Calu3 (cell line): ENCODE results near the gene PSPN. TPM values are rescaled to one million over a fixed set of nuclear protein-coding genes. Genes with fewer than 3 reads are reported as not detected.

Source experiments
- BruUV-seq: library from RNA; stranded (reverse); fragments of 400-500 nt; replicated peaks from 2 replicates; lab custom pipeline; 2021; lab: Mats Ljungman, UMichigan
- CTCF ChIA-PET: fragments of 300-600 bp; sonication (Branson Sonifier 250); formaldehyde crosslinking; loops from one replicate; lab custom pipeline; 2022; ENCODE audit warnings: antibody characterized with exemption; lab: Charles Lee
- DNase-seq: peaks from one replicate; pipeline ENCODE4 v3.0.0; 2022
- H3K27ac Mint-ChIP-seq: one replicate; pipeline ENCODE4 v1.8.0; 2022; ENCODE audit warnings: mixed read lengths; ENCODE audit not compliant: unreplicated experiment
- H3K27me3 Mint-ChIP-seq: one replicate; pipeline ENCODE4 v1.8.0; 2022; ENCODE audit warnings: mixed read lengths; ENCODE audit not compliant: unreplicated experiment
- H3K36me3 Mint-ChIP-seq: one replicate; pipeline ENCODE4 v1.8.0; 2022; ENCODE audit warnings: mild to moderate bottlenecking, moderate library complexity, mixed read lengths; ENCODE audit not compliant: insufficient read depth, unreplicated experiment
- H3K4me1 Mint-ChIP-seq: one replicate; pipeline ENCODE4 v1.8.0; 2022; ENCODE audit warnings: mild to moderate bottlenecking, low read depth, mixed read lengths; ENCODE audit not compliant: unreplicated experiment
- H3K4me3 Mint-ChIP-seq: one replicate; pipeline ENCODE4 v1.8.0; 2022; ENCODE audit warnings: mild to moderate bottlenecking, low read depth, moderate library complexity, mixed read lengths; ENCODE audit not compliant: unreplicated experiment
- H3K9me3 Mint-ChIP-seq: one replicate; pipeline ENCODE4 v1.8.0; 2022; ENCODE audit warnings: low read depth, mixed read lengths; ENCODE audit not compliant: unreplicated experiment
- CTCF ChIP-seq: fragments of 200-600 bp; IDR thresholded peaks from one replicate; pipeline ENCODE4 v1.8.0; 2022; ENCODE audit warnings: antibody characterized with exemption; ENCODE audit not compliant: unreplicated experiment
- intact Hi-C: fragments of 100-400 bp; cut with micrococcal nuclease; formaldehyde crosslinking; loops from one replicate; pipeline ENCODE4 v1.10.0; 2022; ENCODE audit not compliant: unreplicated experiment
- total RNA-seq: library from RNA; stranded (reverse); gene quantifications from 2 replicates; pipeline ENCODE4 v1.2.3, GENCODE V29; 2022

Gene PSPN
- total RNA-seq, 1 experiment from 2014 or later = 1.7 TPM

GRCh38 chr19:6373096-6373812 lies 2.5 kb downstream of the PSPN start:
- Mint-ChIP-seq H3K9me3 (no peaks in the 10 kb centered on the region), H3K27ac (peak overlapping the region; percentile 94), H3K36me3 (peaks cover 30% of the 10 kb centered on the region), H3K4me1 (no peaks in the 10 kb centered on the region), H3K4me3 (peak overlapping the region; percentile 88), H3K27me3 (no peaks in the 10 kb centered on the region)
- intact Hi-C loops = no loop called here
- CTCF ChIA-PET = interaction anchor here (0.6 to 0.9 kb wide), 5 partner anchors 12 to 214 kb away, joined by 3 to 14 read pairs (median 4); partner anchors contain the start of gene CLPP
- no TSS peak for BruUV-seq
- peak; percentile 97 for DNase-seq
- no peak for TF ChIP-seq CTCF

GRCh38 chr19:6372594-6373095 lies 3.1 kb downstream of the PSPN start, which contains the start of gene ALKBH7:
Gene ALKBH7, plus strand, starts transcription at chr19:6372794. Its CDS starts 27 bp downstream, at chr19:6372821.
- peak within 1 kb of the TSS; percentile 94 for H3K27ac Mint-ChIP-seq
- no peaks in the 10 kb centered on the region for H3K4me1 Mint-ChIP-seq
- intact Hi-C loops = no loop called here
- DNase-seq = peak; percentile 94
- peaks cover 33% of the 10 kb centered on the region for H3K36me3 Mint-ChIP-seq
- no TSS peak for BruUV-seq
- no peak for TF ChIP-seq CTCF
- no peaks in the 10 kb centered on the region for H3K27me3 Mint-ChIP-seq
- peak within 1 kb of the TSS; percentile 88 for H3K4me3 Mint-ChIP-seq
- no peaks in the 10 kb centered on the region for H3K9me3 Mint-ChIP-seq
- CTCF ChIA-PET = interaction anchor here (0.6 to 0.9 kb wide), 6 partner anchors 9 to 215 kb away, joined by 3 to 14 read pairs (median 4); partner anchors contain the start of gene CLPP

- Mint-ChIP-seq H3K27ac (no peak overlapping the region), H3K4me1 (no peaks in the 10 kb centered on the region), H3K27me3 (no peaks in the 10 kb centered on the region), H3K4me3 (no peak overlapping the region), H3K36me3 (peaks cover 47% of the 10 kb centered on the region), H3K9me3 (no peaks in the 10 kb centered on the region)
- TF ChIP-seq CTCF = no peak
- no TSS peak for BruUV-seq
- CTCF ChIA-PET = interaction anchor here (1.2 kb wide), 1 partner anchor 8 kb away, joined by 3 read pairs; the partner anchor contains the start of gene ALKBH7
- intact Hi-C loops = no loop called here
- no peak for DNase-seq
These were observed 11.4 kb downstream of the PSPN start for GRCh38 chr19:6364353-6364752.

GRCh38 chr19:6362351-6362801 lies 13.4 kb downstream of the PSPN start:
- DNase-seq = no peak
- H3K9me3 Mint-ChIP-seq = no peaks in the 10 kb centered on the region
- CTCF ChIA-PET = no interaction called here
- H3K36me3 Mint-ChIP-seq = peaks cover 41% of the 10 kb centered on the region
- intact Hi-C loops = no loop called here
- H3K4me3 Mint-ChIP-seq = peak overlapping the region; percentile 79
- no peak for TF ChIP-seq CTCF
- no peaks in the 10 kb centered on the region for H3K27me3 Mint-ChIP-seq
- peaks cover 7% of the 10 kb centered on the region for H3K4me1 Mint-ChIP-seq
- BruUV-seq = no TSS peak
- peak overlapping the region; percentile 58 for H3K27ac Mint-ChIP-seq
